ENCODE data around the gene CERCAM.

Gene CERCAM

GRCh38 chr9:128420651-128421481 is at the start of gene CERCAM:
CERCAM (plus strand) TSS chr9:128420857; CDS start chr9:128420878, 21 bp downstream.
- DNase-seq, result no peak

GRCh38 chr9:128371630-128372117 is 49.0 kb upstream of the CERCAM start:
- no peak for DNase-seq

GRCh38 chr9:128372188-128372641 is 48.4 kb upstream of the CERCAM start:
- DNase-seq, result no peak

GRCh38 chr9:128372784-128373183 is 47.9 kb upstream of the CERCAM start:
- DNase-seq, result no peak

GRCh38 chr9:128374221-128374675 is 46.4 kb upstream of the CERCAM start:
- no peak for DNase-seq

GRCh38 chr9:128375865-128376264 is 44.8 kb upstream of the CERCAM start:
- DNase-seq, result no peak

GRCh38 chr9:128382261-128382660 is 38.4 kb upstream of the CERCAM start:
- DNase-seq, result no peak

GRCh38 chr9:128383007-128383753 is 37.5 kb upstream of the CERCAM start:
- DNase-seq, result peak; percentile 21

GRCh38 chr9:128383791-128384190 is 36.9 kb upstream of the CERCAM start:
- DNase-seq, result no peak

- no peak for DNase-seq
Measured at GRCh38 chr9:128384801-128385495, 35.7 kb upstream of the CERCAM start.

GRCh38 chr9:128385496-128386460 is 34.9 kb upstream of the CERCAM start:
- DNase-seq, result no peak

- DNase-seq, result no peak
Measured at GRCh38 chr9:128388150-128388549, 32.5 kb upstream of the CERCAM start.

GRCh38 chr9:128389395-128390149 is 31.1 kb upstream of the CERCAM start:
- peak; percentile 37 for DNase-seq

- DNase-seq, result no peak
Measured at GRCh38 chr9:128390150-128390812, 30.4 kb upstream of the CERCAM start.

- no peak for DNase-seq
Measured at GRCh38 chr9:128390813-128391711, 29.6 kb upstream of the CERCAM start.

GRCh38 chr9:128391956-128392301 is 28.7 kb upstream of the CERCAM start:
- no peak for DNase-seq

- no peak for DNase-seq
Measured at GRCh38 chr9:128392302-128393144, 28.1 kb upstream of the CERCAM start.

- DNase-seq, result no peak
Measured at GRCh38 chr9:128393145-128393775, 27.4 kb upstream of the CERCAM start.
